ENCODE data around the gene ANKRD13A.
"Not testable (repeated sequence)": the region's sequence is repeated elsewhere in the genome, so short reads cannot be mapped to it uniquely, and the experiment has no call there.

The ANKRD13A gene

DNA sequence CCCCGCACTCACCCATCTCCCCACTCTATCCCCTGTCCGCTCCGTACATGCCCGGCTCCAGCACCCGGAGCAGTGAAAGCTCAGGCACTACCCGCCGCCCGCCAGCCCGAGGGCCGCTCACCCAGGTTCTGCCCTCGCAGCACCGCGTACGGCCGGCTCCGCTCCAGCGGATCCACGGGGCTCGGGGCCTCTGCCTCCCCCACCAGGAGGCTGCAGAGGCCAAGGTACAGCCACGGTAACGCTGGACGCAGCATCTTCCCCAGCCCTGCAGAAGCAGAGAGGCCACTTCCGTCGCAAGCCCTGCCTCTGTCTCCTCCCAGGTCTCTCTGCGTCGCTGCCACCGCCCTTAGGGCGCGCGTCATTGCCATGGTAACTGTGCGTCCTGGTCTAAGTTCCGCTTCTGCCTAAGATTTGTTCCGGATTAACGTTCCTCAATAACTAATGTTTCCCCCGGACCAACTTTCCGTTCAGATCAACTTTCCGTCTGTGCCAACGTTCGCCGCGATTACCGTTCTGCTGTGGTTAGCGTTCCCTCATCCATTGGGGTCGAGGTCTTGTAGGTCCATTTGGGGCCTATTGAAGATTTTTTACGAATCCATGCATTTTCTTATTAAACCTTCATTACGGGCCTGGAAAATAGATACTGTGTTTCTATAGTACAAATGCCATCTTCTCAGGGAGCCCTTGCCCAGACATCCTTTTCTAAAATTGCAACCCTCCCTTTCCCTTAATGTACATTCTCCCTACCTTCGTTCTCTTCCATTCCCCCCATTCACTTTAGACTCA is 49.2 kb downstream of the ANKRD13A start, which contains the start of gene C12orf76:
TSS of gene C12orf76 (minus strand) at position 281 of the 786 bp plus-strand sequence. CDS start at position 254, 27 bp downstream.
- DNase-seq (ENCODE audit: low read depth in 2 of 2), result peak; percentile 92 to 93

- DNase-seq (ENCODE audit: low read depth in 2 of 2), result not testable (repeated sequence)
Measured at GRCh38 chr12:110049034-110049433, 49.8 kb downstream of the ANKRD13A start.

- not testable (repeated sequence) for DNase-seq (ENCODE audit: low read depth in 2 of 2)
Measured at GRCh38 chr12:110049666-110050065, 50.4 kb downstream of the ANKRD13A start.

- DNase-seq (ENCODE audit: low read depth in 2 of 2), result no peak
Measured at GRCh38 chr12:110050927-110051326, 51.7 kb downstream of the ANKRD13A start.

DNA sequence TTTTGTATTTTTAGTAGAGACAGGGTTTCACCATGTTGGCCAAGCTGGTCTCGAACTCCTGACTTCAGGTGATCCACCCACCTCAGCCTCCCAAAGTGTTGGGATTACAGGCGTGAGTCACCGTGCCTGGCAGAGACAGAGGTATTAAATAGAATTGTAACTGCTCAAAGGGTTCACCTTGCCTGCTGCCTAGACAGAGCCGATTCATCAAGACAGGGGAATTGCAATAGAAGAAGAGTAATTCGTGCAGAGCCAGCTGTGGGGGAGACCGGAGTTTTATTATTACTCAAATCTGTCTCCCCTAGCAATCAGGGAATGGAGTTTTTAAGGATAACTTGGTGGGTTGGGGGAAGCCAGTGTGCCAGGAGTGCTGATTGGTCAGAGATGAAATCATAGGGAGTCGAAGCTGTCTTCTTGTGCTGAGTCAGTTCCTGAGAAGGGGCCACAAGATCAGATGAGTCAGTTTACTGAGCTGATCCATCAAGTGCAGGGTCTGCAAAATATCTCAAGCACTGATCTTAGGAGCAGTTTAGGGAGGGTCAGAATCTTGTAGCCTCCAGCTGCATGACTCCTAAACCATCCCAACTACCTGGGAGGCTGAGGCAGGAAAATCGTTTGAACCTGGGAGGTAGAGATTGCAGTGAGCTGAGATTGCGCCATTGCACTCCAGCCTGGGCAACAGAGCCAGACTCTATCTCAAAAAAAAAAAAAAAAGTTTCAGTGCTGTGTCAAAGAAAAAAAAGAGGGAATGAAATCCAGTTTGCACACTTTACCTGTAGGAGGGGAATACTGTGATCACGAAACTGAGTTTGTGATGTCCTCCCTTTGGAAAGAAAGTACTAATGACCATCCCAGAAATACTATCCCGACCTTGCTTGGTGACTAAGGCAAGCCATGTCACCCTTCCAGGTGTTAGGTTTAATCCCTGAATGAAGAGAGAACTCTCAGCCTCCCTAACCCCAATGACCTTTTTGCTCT is 56.4 kb downstream of the ANKRD13A start:
- peak; percentile 81 to 83 for DNase-seq (ENCODE audit: low read depth in 2 of 2)

DNA sequence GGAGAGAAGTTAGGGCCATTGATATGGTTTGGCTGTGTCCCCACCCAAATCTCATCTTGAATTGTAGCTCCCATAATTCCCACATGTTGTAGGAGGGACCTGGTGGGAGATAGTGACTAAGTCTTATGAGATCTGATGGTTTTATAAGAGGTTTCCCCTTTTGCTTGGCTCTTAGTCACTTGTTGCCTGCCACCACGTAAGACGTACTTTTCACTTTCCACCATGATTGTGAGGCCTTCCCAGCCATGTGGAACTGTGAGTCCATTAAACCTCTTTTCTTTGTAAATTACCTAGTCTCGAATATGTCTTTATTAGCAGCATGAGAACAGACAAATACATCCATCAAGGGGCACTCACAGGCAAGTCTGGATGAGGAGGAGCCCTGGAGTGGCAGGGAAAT is 57.4 kb downstream of the ANKRD13A start:
- not testable (repeated sequence) for DNase-seq (ENCODE audit: low read depth in 2 of 2)

- no peak for DNase-seq (ENCODE audit: low read depth in 2 of 2)
Measured at GRCh38 chr12:110058875-110059615, 59.8 kb downstream of the ANKRD13A start.

DNA sequence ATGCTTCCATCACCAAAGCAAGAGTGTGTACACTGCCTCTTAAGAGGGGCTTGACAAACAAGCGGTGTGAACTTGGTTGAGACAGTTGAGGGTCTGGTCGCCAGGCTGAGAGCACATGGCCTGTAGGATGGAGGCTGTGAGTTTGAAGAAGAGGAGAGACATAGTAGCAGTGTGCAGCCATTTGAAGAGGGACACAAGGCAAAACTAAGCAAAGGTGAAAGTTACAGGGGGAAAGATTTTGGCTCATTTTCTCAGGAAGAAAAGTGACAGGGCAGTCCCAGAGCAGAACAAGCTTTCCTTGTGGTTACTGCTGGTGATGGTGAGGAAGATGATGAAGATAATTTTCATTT is 60.4 kb downstream of the ANKRD13A start:
- no peak for DNase-seq (ENCODE audit: low read depth in 2 of 2)

DNA sequence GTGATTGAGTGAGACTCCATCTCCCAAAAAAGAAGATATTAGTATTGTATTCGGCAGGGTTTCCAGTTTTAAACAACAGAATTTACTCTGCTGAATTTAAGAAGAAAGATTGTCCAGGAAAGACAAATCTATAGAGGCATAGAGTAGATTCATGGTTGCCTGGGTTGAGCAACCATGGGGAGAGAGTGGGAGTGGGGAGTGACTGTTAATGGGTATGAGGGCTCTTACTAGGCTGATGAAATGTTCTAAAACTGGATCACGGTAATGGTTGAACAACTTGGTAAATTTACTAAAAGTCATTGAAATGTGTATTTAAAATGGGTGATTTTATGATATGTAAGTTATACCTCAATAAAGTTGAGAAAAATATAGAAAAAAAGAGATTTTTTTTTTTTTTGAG is 63.0 kb downstream of the ANKRD13A start:
- DNase-seq (ENCODE audit: low read depth in 2 of 2), result no peak

DNA sequence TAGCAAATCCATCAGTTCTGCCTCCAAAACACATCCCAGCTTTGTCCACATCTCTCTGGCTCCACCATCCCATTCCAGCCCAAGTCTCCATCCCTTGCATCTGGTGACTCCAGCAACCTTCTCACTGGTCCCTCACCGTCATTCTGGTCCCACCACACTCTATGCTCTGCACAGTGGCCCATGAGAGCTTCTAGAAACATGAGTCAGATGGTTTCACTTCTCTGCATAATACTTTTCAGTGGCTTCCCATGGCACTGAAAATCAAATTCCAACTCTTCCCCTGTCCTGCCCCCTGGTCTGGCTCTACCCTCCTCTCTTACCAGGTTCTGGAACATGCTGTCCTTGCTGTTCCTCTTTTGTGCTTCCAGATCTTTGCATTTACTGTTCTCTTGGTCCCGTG is 66.3 kb downstream of the ANKRD13A start:
- DNase-seq (ENCODE audit: low read depth in 2 of 2), result no peak

DNA sequence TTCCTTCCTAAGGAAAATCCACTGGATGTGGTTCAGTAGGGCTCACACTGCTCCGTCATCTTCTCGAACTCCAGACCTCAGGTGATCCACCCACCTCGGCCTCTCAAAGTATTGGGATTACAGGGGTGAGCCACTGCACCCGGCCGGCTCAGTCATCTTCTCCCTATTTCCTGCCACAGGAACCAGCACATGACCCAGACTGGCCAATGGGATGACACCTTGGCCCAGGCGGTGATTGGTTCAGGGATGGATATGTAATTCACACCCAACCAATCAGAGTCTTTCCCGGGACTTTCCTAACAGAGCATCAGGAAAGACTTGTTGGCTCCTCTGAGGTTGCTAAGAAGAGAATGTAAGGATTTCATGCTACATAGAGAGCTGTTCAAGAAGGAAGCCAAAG is 68.3 kb downstream of the ANKRD13A start:
- DNase-seq (ENCODE audit: low read depth in 2 of 2), result no peak

GRCh38 chr12:110068115-110068514 is 68.9 kb downstream of the ANKRD13A start:
- not testable (repeated sequence) for DNase-seq (ENCODE audit: low read depth in 2 of 2)

DNA sequence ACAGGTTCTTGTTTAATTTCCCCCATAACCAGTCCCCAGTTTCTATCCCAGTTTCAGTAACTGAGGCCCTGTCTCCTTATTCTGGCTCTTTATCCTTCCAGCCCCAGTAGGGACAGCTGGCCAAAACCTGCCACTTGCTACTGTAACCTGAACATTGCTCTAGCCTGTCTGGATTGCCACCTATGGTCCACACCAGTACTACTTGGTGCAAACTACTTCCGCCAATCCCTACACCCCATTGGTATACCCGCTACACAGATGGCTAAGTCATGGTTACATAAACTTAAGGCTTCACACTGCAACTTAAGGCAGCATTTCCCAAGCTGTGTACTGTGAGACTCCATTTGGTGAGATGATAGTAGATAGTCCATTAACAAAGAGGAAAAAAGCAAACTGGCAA is 69.4 kb downstream of the ANKRD13A start:
- no peak for DNase-seq (ENCODE audit: low read depth in 2 of 2)

GRCh38 chr12:110071504-110071903 is 72.3 kb downstream of the ANKRD13A start:
- DNase-seq (ENCODE audit: low read depth in 2 of 2), result no peak

GRCh38 chr12:110071967-110072366 is 72.7 kb downstream of the ANKRD13A start:
- DNase-seq (ENCODE audit: low read depth in 2 of 2), result no peak

- not testable (repeated sequence) for DNase-seq (ENCODE audit: low read depth in 2 of 2)
Measured at GRCh38 chr12:110072636-110073035, 73.4 kb downstream of the ANKRD13A start.

GRCh38 chr12:110073049-110073831 is 74.0 kb downstream of the ANKRD13A start:
- DNase-seq (ENCODE audit: low read depth in 2 of 2), result no peak

DNA sequence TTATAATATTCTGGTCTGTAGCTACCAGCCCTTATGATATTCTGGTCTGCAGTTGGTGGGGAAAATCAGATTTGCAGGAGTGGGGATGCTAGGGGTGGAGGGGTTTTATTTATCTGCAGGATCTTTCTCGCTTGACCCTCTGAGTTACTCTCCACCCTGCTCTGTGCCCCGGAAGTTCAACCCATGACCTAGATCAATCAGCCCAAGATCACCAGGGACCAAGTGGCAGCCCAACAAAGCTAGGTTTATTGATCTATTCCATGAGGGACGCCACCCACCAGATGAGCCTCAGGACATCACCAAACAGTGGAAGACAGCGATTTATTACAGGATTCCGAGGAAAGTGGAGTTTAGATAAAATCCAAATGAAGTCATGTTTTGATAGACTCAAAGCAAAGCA is 74.9 kb downstream of the ANKRD13A start:
- DNase-seq (ENCODE audit: low read depth in 2 of 2), result no peak

- no peak for DNase-seq (ENCODE audit: low read depth in 2 of 2)
Measured at GRCh38 chr12:110075880-110076279, 76.7 kb downstream of the ANKRD13A start.

- DNase-seq (ENCODE audit: low read depth in 2 of 2), result no peak
Measured at GRCh38 chr12:110077800-110078199, 78.6 kb downstream of the ANKRD13A start.
